K562 (cell line): Measurements from ENCODE around the gene NEIL1. TPM values are rescaled to one million over a fixed set of nuclear protein-coding genes. Genes with fewer than 3 reads are reported as not detected.

Experiments used
- ATAC-seq: fragments of 200-7000 bp; cut with Tn5 transposase; 3 replicates; pipeline ENCODE4 v1.9.1; 2020; ENCODE audit warnings: moderate library complexity
- BruUV-seq: library from RNA; stranded (reverse); fragments of 400-500 nt; replicated peaks from 2 replicates; lab custom pipeline; 2021; lab: Mats Ljungman, UMichigan
- CTCF ChIA-PET: fragments of 300-600 bp; formaldehyde crosslinking; extraction: SDS; loops from one replicate; lab custom pipeline; 2021; ENCODE audit warnings: low intra/inter-chr PET ratio; lab: Yijun Ruan, JAX
- POLR2A ChIA-PET: fragments of 300-600, 350-650 bp; sonication (Branson Sonifier 250); formaldehyde crosslinking; extraction: SDS; loops from one replicate; lab custom pipeline; 2021; ENCODE audit warnings: antibody characterized with exemption, inconsistent platforms; lab: Yijun Ruan, JAX
- DNase-seq, 4 experiments: peaks; one replicate each; pipeline versions ENCODE4 v3.0.0 to v3.0.0-alpha.2; 2011 to 2018; ENCODE audit warnings: low spot score in 3 of 4, mixed read lengths in 3 of 4; ENCODE audit errors: extremely low read depth in 1 of 4
- FAIRE-seq: peaks from 2 replicates; lab custom pipeline; 2011; peaks lifted over from hg19 to GRCh38; lab: Jason Lieb, UNC
- H2AFZ ChIP-seq: 2 replicates; pipeline ENCODE4 v1.6.0; 2011; ENCODE audit warnings: low read depth, low read length, control low read depth, inconsistent platforms
- H3K27ac ChIP-seq: fragments of 200-600 bp; 3 replicates; pipeline ENCODE4 v1.8.0; 2011; ENCODE audit warnings: low read depth, mild to moderate bottlenecking, control low read depth, inconsistent platforms, low read length, moderate library complexity, mixed read lengths; ENCODE audit errors: extremely low read depth
- H3K27me3 ChIP-seq, 2 experiments: fragments of 300-600 bp in 1 of 2; 2 replicates in 1 of 2; 3 replicates in 1 of 2; pipeline versions ENCODE4 v1.6.0 to v1.8.0; 2011; ENCODE audit warnings: inconsistent platforms in 2 of 2, low read length in 2 of 2, mild to moderate bottlenecking in 1 of 2, mixed read lengths in 1 of 2, moderate library complexity in 1 of 2; ENCODE audit not compliant: control insufficient read depth in 2 of 2, insufficient read depth in 2 of 2
- H3K36me3 ChIP-seq: fragments of 300-600 bp; 3 replicates; pipeline ENCODE4 v1.8.0; 2011; ENCODE audit warnings: mild to moderate bottlenecking, low read length, inconsistent platforms; ENCODE audit not compliant: control insufficient read depth, insufficient read depth
- H3K4me1 ChIP-seq, 2 experiments: fragments of 200-600 bp in 1 of 2; replicated peaks in 1 of 2; 2 replicates in 1 of 2; 3 replicates in 1 of 2; pipeline versions ENCODE4 v1.5.1 to v1.8.0; 2011; ENCODE audit warnings: inconsistent platforms in 2 of 2, low read length in 2 of 2, mild to moderate bottlenecking in 1 of 2, mixed read lengths in 1 of 2, moderate library complexity in 1 of 2; ENCODE audit not compliant: control insufficient read depth in 2 of 2, insufficient read depth in 2 of 2
- H3K4me2 ChIP-seq: 2 replicates; pipeline ENCODE4 v1.6.1; 2011; ENCODE audit warnings: low read length, control low read depth, inconsistent platforms, mixed read lengths; ENCODE audit not compliant: insufficient read depth
- H3K4me3 ChIP-seq: fragments of 200-600 bp; sonication (generic), shearing (Covaris generic); 2 replicates; pipeline ENCODE4 v1.5.1; 2016; ENCODE audit warnings: control low read depth, inconsistent platforms
- H3K79me2 ChIP-seq: fragments of 200-600 bp; 3 replicates; pipeline ENCODE4 v1.8.0; 2011; ENCODE audit warnings: low read length, inconsistent platforms; ENCODE audit not compliant: control insufficient read depth, insufficient read depth
- H3K9ac ChIP-seq, 2 experiments: 2 replicates each; pipeline versions ENCODE4 v1.6.0 to v1.6.1; 2011; ENCODE audit warnings: low read depth in 2 of 2, low read length in 2 of 2, control low read depth in 1 of 2, inconsistent platforms in 1 of 2, mild to moderate bottlenecking in 1 of 2, mixed read lengths in 1 of 2; ENCODE audit not compliant: insufficient read depth in 1 of 2
- H3K9me1 ChIP-seq: one replicate; pipeline ENCODE4 v1.6.0; 2011; ENCODE audit warnings: inconsistent platforms, mild to moderate bottlenecking, low read length, moderate library complexity; ENCODE audit not compliant: control insufficient read depth, insufficient read depth
- H3K9me3 ChIP-seq: replicated peaks from 2 replicates; pipeline ENCODE4 v1.5.1; 2011; ENCODE audit warnings: low read depth, low read length, inconsistent platforms; ENCODE audit not compliant: control insufficient read depth, insufficient read depth
- H4K20me1 ChIP-seq: replicated peaks from 2 replicates; pipeline ENCODE4 v1.6.1; 2011; ENCODE audit warnings: low read length, inconsistent platforms, mixed read lengths; ENCODE audit not compliant: control insufficient read depth, insufficient read depth
- CEBPG ChIP-seq, 3 experiments: fragments of 200-800 bp in 1 of 3; sonication (Bioruptor generic) in 1 of 3; sonication (generic) in 1 of 3; formaldehyde crosslinking in 1 of 3; IDR thresholded peaks in 2 of 3; conservative IDR thresholded peaks in 1 of 3; 2 replicates each; pipeline versions ENCODE4 v1.6.1 to v1.8.0; 2016 to 2022; ENCODE audit warnings: missing compliant biosample characterization in 2 of 3, missing genetic modification characterization in 2 of 3, mild to moderate bottlenecking in 1 of 3, missing genetic modification reagents in 1 of 3
- DIDO1 ChIP-seq: fragments of 450-650 bp; IDR thresholded peaks from 2 replicates; pipeline ENCODE4 v1.6.1; 2016; ENCODE audit warnings: low read depth, missing biosample characterization, missing genetic modification characterization
- GTF2F1 ChIP-seq: IDR thresholded peaks from 2 replicates; pipeline ENCODE4 v1.6.1; 2011; ENCODE audit warnings: low read depth, low read length, improper control_type of control experiment
- KAT7 ChIP-seq: sonication (generic); formaldehyde crosslinking; IDR thresholded peaks from 2 replicates; pipeline ENCODE4 v1.8.0; 2022; ENCODE audit warnings: missing genetic modification reagents, mild to moderate bottlenecking, borderline replicate concordance
- LCOR ChIP-seq: sonication (generic); formaldehyde crosslinking; IDR thresholded peaks from 2 replicates; pipeline ENCODE4 v1.8.0; 2022; ENCODE audit warnings: mild to moderate bottlenecking, missing genetic modification reagents
- PPARD ChIP-seq: fragments of 250-450 bp; sonication (Bioruptor Pico); IDR thresholded peaks from 2 replicates; pipeline ENCODE4 v1.8.0; 2022; ENCODE audit warnings: inconsistent platforms, mild to moderate bottlenecking, moderate library complexity
- YBX1 ChIP-seq: fragments of 450-650 bp; IDR thresholded peaks from 2 replicates; pipeline ENCODE4 v1.7.1; 2016; ENCODE audit warnings: mild to moderate bottlenecking
- ZBED1 ChIP-seq: IDR thresholded peaks from 2 replicates; pipeline ENCODE4 v1.6.1; 2014
- ZNF695 ChIP-seq: fragments of 450-650 bp; formaldehyde crosslinking; IDR thresholded peaks from 2 replicates; pipeline ENCODE4 v1.4.0; 2020; ENCODE audit warnings: mild to moderate bottlenecking, moderate library complexity
- ZNF77 ChIP-seq: fragments of 250-450 bp; sonication (Bioruptor Pico); IDR thresholded peaks from 2 replicates; pipeline ENCODE4 v1.5.0; 2020
- WGBS: fragments of 100-300 bp; shearing (Covaris generic); methylation state at CpG from one replicate; pipeline ENCODE4 v1.1.6; 2016; ENCODE audit warnings: low coverage, mixed read lengths; ENCODE audit not compliant: insufficient coverage; ENCODE audit errors: missing lambda C conversion rate; 5-methylcytosine and 5-hydroxymethylcytosine counted together
- in situ Hi-C: fragments of 300-500 bp; cut with MboI; formaldehyde crosslinking; loops from 4 replicates; pipeline ENCODE4 v1.15.0; 2018; ENCODE audit warnings: inconsistent platforms, mixed read lengths
- intact Hi-C: fragments of 100-400 bp; cut with micrococcal nuclease; formaldehyde crosslinking; loops from 2 replicates; pipeline ENCODE4 v1.14.2; 2022
- polyA plus RNA-seq, 8 experiments: library from polyadenylated mRNA; depleted of rRNA in 4 of 8; stranded (reverse) in 5 of 8; unstranded in 3 of 8; fragments of >200 nt; fragmentation: Nextera tagmentation in 2 of 8; fragmentation: Illumina TruSeq in 1 of 8; extraction: Ambion mirVana in 2 of 8; extraction: Trizol in 1 of 8; gene quantifications; 2 replicates each; pipeline versions ENCODE4 v1.2.1 to v1.2.3, GENCODE V29; 2011 to 2014; ENCODE audit warnings: inconsistent platforms in 1 of 8, missing spikeins in 1 of 8
- total RNA-seq, 7 experiments: library from RNA; depleted of rRNA in 6 of 7; stranded (reverse); fragments of >200 nt in 6 of 7; fragmentation: Illumina TruSeq in 2 of 7; extraction: Trizol in 2 of 7; gene quantifications; 2 replicates each; pipeline versions ENCODE4 v1.2.1 to v1.2.3, GENCODE V29; 2011 to 2021; ENCODE audit warnings: low replicate concordance in 1 of 7
- TF ChIP-seq, protein P1 (sequence below): fragments of 450-650 bp; IDR thresholded peaks from one replicate; pipeline ENCODE4 v1.6.1; 2018; ENCODE audit warnings: mild to moderate bottlenecking, moderate library complexity; ENCODE audit not compliant: partially characterized antibody
- TF ChIP-seq, protein P2 (sequence below): fragments of 450-650 bp; formaldehyde crosslinking; IDR thresholded peaks from 2 replicates; pipeline ENCODE4 v1.4.0; 2020; ENCODE audit warnings: mild to moderate bottlenecking, moderate library complexity
- TF ChIP-seq, protein P3 (sequence below): conservative IDR thresholded peaks from 2 replicates; pipeline ENCODE4 v1.6.1; 2011; ENCODE audit warnings: low read depth, mild to moderate bottlenecking, low read length; ENCODE audit not compliant: control insufficient read depth
- TF ChIP-seq, protein P4 (sequence below): IDR thresholded peaks from 2 replicates; pipeline ENCODE4 v1.6.1; 2012; ENCODE audit warnings: low read depth, low read length, improper control_type of control experiment, borderline replicate concordance
- TF ChIP-seq, protein P5 (sequence below): fragments of 250-450 bp; sonication (Bioruptor Pico); IDR thresholded peaks from 2 replicates; pipeline ENCODE4 v1.5.0; 2022; ENCODE audit warnings: mild to moderate bottlenecking

NEIL1 gene
- total and polyA plus RNA-seq, 9 of the 15 experiments (the other 6 are each of a cell fraction or from before 2014, with no cell fraction given), result 0.14 to 4.3 (median 2.4) TPM

DNA sequence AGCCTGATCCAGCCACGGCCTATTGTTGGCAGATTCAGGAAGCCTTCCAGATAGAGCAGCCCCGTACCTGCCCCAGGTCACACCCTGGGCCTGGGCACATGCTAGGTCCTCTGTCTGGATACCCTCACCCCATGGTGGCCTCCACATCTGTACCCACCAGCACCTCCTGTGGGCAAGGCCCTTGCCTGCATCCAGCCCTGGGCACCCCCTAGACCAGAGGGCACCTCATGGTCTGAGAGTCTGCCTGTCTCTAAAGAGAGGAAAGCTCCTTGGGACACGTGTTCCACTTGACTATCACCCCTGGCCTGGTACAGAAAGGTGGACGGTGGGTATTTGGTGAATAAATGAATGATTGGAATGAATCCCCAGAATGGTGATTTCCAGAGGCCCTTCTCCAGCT, 19.8 kb upstream of the NEIL1 start:
- Histone ChIP-seq H3K27ac (no peak overlapping the region), H3K27me3 (no peaks in the 10 kb centered on the region; a peak in 1 of 5 replicates), H2AFZ (no peak overlapping the region), H3K9me1 (no peaks in the 10 kb centered on the region), H3K9ac (0 out of 4 replicates have a peak overlapping the region, but pooled peaks of 1 of the 2 experiments have one; percentile 35), H3K79me2 (no peaks in the 10 kb centered on the region), H3K4me2 (no peak overlapping the region), H3K9me3 (no peaks in the 10 kb centered on the region), H3K4me1 (peaks cover 0 to 3% of the 10 kb centered on the region in 2 experiments; a peak in 1 of 5 replicates), H3K36me3 (no peaks in the 10 kb centered on the region), H4K20me1 (no peaks in the 10 kb centered on the region), H3K4me3 (no peak overlapping the region)
- 52% methylated on average over 3 of the region's 4 CpGs for WGBS
- in situ Hi-C loops (loop anchor here (10.0 kb wide), 1 partner anchor 788 kb away; no protein-coding TSS in a partner anchor), intact Hi-C loops (no loop called here)
- no TSS peak for BruUV-seq
- no peak for FAIRE-seq
- ATAC-seq, result no peak
- ChIA-PET POLR2A (interaction anchor here (0.6 kb wide), 1 partner anchor 53 kb away, joined by 3 read pairs; no protein-coding TSS in a partner anchor), CTCF (no interaction called here)
- no peak for DNase-seq
- TF ChIP-seq, protein P1, sequence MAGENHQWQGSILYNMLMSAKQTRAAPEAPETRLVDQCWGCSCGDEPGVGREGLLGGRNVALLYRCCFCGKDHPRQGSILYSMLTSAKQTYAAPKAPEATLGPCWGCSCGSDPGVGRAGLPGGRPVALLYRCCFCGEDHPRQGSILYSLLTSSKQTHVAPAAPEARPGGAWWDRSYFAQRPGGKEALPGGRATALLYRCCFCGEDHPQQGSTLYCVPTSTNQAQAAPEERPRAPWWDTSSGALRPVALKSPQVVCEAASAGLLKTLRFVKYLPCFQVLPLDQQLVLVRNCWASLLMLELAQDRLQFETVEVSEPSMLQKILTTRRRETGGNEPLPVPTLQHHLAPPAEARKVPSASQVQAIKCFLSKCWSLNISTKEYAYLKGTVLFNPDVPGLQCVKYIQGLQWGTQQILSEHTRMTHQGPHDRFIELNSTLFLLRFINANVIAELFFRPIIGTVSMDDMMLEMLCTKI, result no peak
- TF ChIP-seq CEBPG (CRISPR knock-in tag; IDR thresholded peaks at IDR 0.05) (no peak), CEBPG (tag; conservative IDR thresholded peaks at IDR 0.05 in 1 of 2, IDR thresholded peaks at IDR 0.05 in 1 of 2) (no peak), ZNF77 (no peak), ZNF695 (CRISPR knock-in tag) (no peak), GTF2F1 (no peak), LCOR (CRISPR knock-in tag) (no peak), PPARD (CRISPR knock-in tag) (no peak), DIDO1 (tag) (no peak), KAT7 (CRISPR knock-in tag) (no peak), ZBED1 (no peak), YBX1 (no peak)
- TF ChIP-seq, protein P2, sequence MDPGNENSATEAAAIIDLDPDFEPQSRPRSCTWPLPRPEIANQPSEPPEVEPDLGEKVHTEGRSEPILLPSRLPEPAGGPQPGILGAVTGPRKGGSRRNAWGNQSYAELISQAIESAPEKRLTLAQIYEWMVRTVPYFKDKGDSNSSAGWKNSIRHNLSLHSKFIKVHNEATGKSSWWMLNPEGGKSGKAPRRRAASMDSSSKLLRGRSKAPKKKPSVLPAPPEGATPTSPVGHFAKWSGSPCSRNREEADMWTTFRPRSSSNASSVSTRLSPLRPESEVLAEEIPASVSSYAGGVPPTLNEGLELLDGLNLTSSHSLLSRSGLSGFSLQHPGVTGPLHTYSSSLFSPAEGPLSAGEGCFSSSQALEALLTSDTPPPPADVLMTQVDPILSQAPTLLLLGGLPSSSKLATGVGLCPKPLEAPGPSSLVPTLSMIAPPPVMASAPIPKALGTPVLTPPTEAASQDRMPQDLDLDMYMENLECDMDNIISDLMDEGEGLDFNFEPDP (CRISPR knock-in tag), result no peak
- TF ChIP-seq, protein P3, sequence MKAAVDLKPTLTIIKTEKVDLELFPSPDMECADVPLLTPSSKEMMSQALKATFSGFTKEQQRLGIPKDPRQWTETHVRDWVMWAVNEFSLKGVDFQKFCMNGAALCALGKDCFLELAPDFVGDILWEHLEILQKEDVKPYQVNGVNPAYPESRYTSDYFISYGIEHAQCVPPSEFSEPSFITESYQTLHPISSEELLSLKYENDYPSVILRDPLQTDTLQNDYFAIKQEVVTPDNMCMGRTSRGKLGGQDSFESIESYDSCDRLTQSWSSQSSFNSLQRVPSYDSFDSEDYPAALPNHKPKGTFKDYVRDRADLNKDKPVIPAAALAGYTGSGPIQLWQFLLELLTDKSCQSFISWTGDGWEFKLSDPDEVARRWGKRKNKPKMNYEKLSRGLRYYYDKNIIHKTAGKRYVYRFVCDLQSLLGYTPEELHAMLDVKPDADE, result no peak
- TF ChIP-seq, protein P4, sequence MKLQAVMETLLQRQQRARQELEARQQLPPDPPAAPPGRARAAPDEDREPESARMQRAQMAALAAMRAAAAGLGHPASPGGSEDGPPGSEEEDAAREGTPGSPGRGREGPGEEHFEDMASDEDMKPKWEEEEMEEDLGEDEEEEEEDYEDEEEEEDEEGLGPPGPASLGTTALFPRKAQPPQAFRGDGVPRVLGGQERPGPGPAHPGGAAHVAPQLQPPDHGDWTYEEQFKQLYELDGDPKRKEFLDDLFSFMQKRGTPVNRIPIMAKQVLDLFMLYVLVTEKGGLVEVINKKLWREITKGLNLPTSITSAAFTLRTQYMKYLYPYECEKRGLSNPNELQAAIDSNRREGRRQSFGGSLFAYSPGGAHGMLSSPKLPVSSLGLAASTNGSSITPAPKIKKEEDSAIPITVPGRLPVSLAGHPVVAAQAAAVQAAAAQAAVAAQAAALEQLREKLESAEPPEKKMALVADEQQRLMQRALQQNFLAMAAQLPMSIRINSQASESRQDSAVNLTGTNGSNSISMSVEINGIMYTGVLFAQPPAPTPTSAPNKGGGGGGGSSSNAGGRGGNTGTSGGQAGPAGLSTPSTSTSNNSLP, result no peak
- TF ChIP-seq, protein P5, sequence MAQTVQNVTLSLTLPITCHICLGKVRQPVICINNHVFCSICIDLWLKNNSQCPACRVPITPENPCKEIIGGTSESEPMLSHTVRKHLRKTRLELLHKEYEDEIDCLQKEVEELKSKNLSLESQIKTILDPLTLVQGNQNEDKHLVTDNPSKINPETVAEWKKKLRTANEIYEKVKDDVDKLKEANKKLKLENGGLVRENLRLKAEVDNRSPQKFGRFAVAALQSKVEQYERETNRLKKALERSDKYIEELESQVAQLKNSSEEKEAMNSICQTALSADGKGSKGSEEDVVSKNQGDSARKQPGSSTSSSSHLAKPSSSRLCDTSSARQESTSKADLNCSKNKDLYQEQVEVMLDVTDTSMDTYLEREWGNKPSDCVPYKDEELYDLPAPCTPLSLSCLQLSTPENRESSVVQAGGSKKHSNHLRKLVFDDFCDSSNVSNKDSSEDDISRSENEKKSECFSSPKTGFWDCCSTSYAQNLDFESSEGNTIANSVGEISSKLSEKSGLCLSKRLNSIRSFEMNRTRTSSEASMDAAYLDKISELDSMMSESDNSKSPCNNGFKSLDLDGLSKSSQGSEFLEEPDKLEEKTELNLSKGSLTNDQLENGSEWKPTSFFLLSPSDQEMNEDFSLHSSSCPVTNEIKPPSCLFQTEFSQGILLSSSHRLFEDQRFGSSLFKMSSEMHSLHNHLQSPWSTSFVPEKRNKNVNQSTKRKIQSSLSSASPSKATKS (CRISPR knock-in tag), result no peak
